GM19239 (cell line): ENCODE results near the gene SCGB1D1.
"Not testable (repeated sequence)": the region's sequence is repeated elsewhere in the genome, so short reads cannot be mapped to it uniquely, and the experiment has no call there.

Experiments used
- DNase-seq: peaks from one replicate; pipeline ENCODE4 v3.0.0; 2011; ENCODE audit warnings: low spot score; ENCODE audit not compliant: insufficient read length
- FAIRE-seq: peaks from 2 replicates; lab custom pipeline; 2011; peaks lifted over from hg19 to GRCh38; lab: Jason Lieb, UNC

SCGB1D1 gene

GRCh38 chr11:62157603-62158002 is 32.4 kb upstream of the SCGB1D1 start:
- DNase-seq (no peak), FAIRE-seq (no peak)

DNA sequence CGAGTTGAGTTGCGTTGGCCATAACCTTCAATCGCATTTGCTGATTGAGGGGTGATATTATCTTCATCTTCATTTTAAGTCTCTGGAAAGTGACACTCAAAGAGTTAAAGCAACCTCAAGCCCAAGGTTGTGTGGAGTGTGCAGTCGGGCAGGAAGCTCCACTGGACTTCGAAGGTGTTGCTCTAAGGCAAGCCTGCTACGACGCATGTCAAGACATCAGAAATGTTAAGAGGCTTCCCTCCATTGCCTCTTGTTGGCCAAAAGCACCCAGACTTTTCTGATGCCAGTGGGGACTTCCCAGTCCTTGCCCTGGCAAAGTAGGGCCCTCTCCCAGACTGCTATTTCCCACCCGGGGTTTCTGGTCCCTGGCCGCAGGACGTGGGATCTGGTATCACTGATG is 23.6 kb upstream of the SCGB1D1 start:
- DNase-seq: no peak
- FAIRE-seq: no peak

GRCh38 chr11:62169448-62169847 is 20.6 kb upstream of the SCGB1D1 start:
- FAIRE-seq: no peak

DNA sequence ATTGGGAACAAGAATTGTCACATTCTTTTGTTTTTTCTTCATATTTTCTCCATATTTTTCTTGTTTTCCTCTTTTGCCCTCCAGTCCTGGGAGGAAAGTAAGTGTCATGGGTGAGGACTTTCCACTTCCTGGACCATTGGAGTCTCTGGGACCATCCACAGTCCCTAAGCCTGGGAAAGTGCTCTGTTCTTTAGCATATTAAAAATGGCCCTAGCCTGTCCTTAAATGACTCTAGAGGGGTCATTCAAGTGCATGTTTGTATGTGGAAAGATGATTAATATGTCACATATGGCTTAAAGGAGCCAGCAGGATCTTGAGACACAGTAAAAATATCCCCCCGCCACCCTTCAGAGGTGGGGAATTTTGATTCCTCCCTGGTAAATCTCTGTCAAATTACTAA is 20.1 kb upstream of the SCGB1D1 start:
- FAIRE-seq (no peak), DNase-seq (no peak)

More at GRCh38 chr11:62169448-62169847, 20.6 kb upstream of the SCGB1D1 start:
- DNase-seq: no peak

GRCh38 chr11:62171261-62171723 is 18.7 kb upstream of the SCGB1D1 start:
- peak; percentile 98 for FAIRE-seq
- peak; percentile 24 for DNase-seq

DNA sequence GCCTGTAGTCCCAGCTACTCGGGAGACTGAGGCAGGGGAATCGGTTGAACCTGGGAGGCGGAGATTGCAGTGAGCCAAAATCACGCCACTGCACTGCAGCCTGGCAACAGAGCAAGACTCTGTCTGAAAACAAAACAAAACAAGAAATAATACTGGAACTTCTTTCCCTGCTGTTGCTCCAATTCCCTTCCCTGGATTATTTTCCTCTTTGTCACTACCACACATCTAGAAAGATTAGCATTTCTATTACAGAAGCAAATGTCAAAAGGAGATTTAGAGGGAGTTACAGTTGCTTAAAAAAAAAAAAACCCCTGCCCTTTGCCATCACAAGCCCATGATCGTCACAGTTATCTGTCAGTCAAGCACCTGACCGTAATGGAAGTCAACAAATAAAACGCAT is 17.7 kb upstream of the SCGB1D1 start:
- no peak for FAIRE-seq
- no peak for DNase-seq

- no peak for FAIRE-seq
- DNase-seq: no peak
These were observed 13.2 kb upstream of the SCGB1D1 start for GRCh38 chr11:62176766-62177165.

DNA sequence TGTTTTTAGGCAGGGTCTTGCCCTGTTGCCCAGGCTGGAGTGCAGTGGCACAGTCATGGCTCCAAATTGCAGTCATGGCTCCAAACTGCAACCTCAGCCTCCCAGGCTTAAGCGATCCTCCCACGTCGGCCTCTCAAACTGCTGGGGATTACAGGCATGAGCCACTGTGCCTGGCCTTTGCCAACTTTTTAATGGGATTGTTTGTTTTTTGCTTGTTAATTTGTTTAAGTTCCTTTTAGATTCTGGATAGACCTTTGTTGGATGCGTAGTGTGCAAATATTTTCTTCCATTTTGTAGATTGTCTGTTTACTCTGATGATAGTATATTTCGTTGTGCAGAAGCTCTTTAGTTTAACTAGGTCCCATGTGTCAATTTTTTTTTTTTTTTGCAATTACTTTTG is 10.0 kb upstream of the SCGB1D1 start:
- DNase-seq (no peak), FAIRE-seq (no peak)

DNA sequence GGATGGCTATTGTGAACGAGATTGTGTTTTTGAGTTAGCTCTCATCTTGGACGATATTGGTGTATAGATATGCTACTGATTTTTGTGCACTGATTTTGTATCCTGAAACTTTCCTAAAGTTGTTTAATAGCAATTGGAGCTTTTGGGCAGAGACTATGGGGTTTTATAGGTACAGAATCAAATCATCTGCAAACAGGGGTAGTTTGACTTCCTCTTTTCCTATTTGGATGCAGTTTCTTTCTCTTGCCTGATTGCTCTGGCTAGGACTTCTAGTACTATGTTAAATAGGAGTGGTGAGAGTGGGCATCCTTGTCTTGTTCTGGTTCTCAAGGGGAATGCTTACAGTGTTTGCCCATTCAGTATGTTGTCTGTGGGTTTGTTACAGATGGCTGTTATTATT is 8.9 kb upstream of the SCGB1D1 start:
- no peak for DNase-seq
- no peak for FAIRE-seq

GRCh38 chr11:62182147-62182891 is 7.7 kb upstream of the SCGB1D1 start:
- DNase-seq (no peak), FAIRE-seq (no peak)

DNA sequence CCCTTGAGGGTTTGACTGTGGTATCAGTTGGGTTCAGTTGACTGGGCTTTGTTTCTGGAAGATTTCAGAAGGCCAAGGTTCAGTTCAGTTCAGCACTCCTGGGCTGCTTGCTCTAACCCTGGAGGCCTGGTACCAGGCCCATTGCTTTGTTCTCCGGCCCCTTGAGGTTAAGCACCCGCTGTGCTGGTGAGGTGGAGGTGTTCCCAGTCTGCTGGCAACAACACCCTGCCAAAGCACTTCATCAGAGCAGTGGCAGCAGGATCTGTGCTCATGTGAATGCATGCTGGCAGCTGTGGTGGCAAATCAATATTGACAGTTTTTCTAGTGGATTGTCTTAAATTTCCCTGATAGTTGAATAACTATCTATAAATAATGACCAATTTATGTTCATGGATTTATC is 3.8 kb upstream of the SCGB1D1 start:
- DNase-seq: no peak
- FAIRE-seq: no peak

DNA sequence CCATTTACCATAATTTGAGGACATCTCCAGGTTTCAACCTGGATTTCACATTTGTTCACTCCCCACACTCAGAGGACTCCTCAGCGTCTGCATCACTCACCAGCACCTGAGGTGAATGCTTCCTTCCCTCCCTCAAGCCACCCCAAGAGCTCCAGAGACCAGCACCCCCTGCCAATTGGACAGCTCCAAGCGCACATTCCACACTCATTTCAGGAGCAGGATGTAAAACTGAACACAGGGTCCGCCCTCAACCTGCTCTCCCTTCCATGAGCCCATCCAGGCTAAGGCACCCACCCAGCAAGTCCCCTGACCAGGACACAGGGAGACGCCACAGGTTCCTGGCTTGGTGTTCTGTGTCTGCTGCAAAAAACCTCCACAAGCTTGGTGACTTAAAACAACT is 3.9 kb downstream of the SCGB1D1 start:
- DNase-seq (no peak), FAIRE-seq (no peak)

- not testable (repeated sequence) for DNase-seq, FAIRE-seq
These were observed 5.0 kb downstream of the SCGB1D1 start for GRCh38 chr11:62195010-62195409.

- no peak for DNase-seq
- FAIRE-seq: no peak
These were observed 5.9 kb downstream of the SCGB1D1 start for GRCh38 chr11:62195945-62196344.

DNA sequence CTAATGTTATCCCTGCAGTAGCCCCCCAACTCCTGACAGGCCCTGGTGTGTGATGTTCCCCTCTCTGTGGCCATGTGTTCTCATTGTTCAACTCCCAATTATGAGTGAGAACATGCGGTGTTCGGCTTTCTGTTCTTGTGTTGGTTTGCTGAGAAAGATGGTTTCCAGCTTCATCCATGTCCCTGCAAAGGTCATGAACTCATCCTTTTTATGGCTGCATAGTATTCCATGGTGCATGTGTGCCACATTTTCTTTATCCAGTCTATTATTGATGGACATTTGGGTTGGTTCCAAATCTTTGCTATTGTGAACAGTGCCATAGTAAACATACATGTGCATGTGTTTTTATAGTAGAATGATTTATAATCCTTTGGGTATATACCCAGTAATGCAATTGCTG is 7.4 kb downstream of the SCGB1D1 start:
- DNase-seq, FAIRE-seq: not testable (repeated sequence)

DNA sequence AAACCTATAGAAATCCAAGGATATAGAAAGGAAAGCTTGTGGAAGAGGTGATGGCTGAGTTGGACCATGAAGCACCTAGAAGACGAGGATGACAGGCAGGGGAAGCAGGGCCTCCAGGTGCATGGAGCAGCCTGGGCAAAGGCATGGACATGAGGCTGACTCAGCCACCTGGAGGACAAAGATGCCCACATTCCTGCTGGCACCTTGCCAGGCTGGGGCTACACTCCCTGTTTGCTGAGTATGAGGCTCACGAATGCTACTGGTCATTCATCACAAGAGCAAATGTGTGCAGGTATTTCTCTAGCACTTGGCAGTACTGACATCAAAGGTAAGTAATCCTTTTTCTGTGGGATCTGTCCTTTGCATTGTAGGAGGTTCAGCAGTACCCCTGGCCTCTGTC is 11.4 kb downstream of the SCGB1D1 start:
- DNase-seq: no peak
- FAIRE-seq: no peak

DNA sequence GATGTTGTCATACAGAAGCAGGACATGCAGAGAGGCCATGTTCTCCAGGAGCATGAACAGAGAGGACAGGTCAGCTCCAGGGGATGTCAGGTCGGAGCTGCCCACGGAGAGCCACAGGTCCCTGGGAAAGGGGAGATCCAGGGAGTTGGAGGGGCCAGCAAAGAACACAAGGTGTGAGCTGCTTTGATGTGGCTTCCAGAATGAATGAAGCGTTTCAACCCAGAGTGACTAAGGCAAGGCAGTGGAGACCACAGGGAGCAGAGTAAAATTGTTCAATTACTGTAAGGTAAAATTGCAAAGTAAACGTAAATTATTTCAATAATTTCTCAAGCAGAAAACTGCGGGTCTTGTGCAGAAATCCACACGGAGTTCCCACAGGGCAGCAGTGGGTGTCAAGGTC is 12.9 kb downstream of the SCGB1D1 start:
- FAIRE-seq: no peak

DNA sequence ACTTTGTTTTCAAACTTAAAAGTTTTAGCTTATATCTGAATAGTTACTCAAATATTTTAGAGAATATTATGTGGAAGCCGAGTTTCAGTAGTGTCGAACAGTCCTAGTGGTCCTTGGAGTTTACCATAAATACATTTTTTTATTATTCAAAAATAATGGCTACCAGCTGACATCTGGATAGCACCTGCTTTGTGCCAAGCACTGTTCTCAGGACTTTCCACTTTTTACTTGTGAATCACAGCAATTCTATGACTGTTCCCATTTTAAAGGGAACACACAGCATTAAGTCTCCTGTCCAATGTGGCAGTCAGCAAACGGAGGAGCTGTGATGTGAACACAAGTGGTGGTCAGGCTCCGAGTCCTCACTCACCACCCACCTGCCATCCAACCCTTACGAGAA is 14.4 kb downstream of the SCGB1D1 start:
- DNase-seq (no peak), FAIRE-seq (no peak)

More for the DNA sequence above, 12.9 kb downstream of the SCGB1D1 start:
- DNase-seq: no peak

DNA sequence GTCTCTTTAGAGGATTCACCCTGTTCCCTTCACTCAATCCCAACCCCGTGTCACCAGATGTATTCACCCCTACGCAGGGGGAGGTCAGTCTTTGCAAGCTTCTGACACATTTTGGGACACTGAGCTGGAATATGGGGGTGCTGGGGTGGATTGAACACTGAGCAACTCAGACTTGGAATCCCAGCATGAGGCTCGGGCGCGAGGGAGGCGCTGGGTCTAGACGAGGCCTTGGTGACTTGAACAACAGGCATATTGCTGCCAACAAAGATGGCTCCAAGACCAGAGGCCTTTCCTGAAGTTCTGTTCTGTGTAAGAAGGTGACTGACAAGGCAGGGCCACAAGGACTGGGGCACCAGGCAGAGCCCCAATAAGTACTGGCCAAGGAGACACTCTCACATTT is 15.4 kb downstream of the SCGB1D1 start:
- FAIRE-seq (no peak), DNase-seq (no peak)

DNA sequence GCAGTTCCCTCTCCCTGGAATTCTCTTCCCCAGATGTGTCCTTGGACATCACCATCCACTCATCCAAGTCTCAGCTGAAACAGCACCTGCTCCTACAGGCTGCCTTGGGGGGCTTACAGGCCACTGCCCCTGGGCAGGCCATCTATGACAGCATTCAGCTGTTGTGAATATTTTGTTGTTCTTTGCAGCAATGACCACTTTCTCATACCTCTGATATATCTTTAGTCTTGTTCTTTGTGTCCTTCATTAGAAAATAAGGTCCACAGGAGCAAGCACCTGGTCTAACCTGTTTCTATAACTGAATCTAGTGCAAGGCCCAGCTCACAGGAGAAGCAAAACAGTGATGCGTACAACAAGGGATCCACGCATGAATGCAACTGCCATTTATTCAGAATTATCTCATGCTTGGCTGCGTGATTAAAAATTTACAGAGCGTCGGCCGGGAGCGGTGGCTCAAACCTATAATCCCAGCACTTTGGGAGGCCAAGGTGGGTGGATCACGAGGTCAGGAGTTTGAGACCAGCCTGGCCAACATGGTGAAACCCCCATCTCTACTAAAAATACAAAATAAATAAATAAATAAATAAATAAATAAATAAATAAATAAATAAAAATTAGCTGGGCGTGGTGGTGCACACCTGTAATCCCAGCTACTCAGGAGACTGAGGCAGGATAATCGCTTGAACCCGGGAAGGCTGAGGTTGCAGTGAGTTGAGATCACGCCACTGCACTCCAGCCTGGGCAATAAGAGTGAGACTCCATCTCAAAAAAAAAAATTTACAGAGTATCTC is 16.5 kb downstream of the SCGB1D1 start:
- FAIRE-seq, DNase-seq: not testable (repeated sequence)

GRCh38 chr11:62208785-62209144 is 18.7 kb downstream of the SCGB1D1 start:
- DNase-seq: no peak

More at GRCh38 chr11:62208785-62209144, 18.7 kb downstream of the SCGB1D1 start:
- FAIRE-seq: no peak
